HL-60 (cell line): ENCODE measurements around the gene DESI1.

ENCODE experiments used
- DNase-seq, 2 experiments: peaks; one replicate each; pipeline ENCODE4 v3.0.0-alpha.2; 2010 to 2020; ENCODE audit warnings: low read depth in 1 of 2, low spot score in 1 of 2
- H3K27ac ChIP-seq: fragments of 250-450 bp; sonication (Bioruptor Pico); replicated peaks from 2 replicates; pipeline ENCODE4 v1.5.1; 2020; ENCODE audit warnings: mild to moderate bottlenecking, moderate library complexity
- H3K27me3 ChIP-seq: fragments of 250-450 bp; sonication (Bioruptor Pico); 2 replicates; pipeline ENCODE4 v1.5.1; 2021; ENCODE audit warnings: mild to moderate bottlenecking, moderate library complexity; ENCODE audit not compliant: insufficient read depth, poor library complexity, severe bottlenecking
- H3K4me3 ChIP-seq: replicated peaks from 2 replicates; pipeline ENCODE4 v1.5.1; 2011; ENCODE audit warnings: mild to moderate bottlenecking, control low read depth, low read length; ENCODE audit not compliant: insufficient read depth
- GABPA ChIP-seq: IDR thresholded peaks from 2 replicates; pipeline ENCODE4 v1.6.1; 2012; ENCODE audit warnings: low read depth
- POLR2AphosphoS5 ChIP-seq: IDR thresholded peaks from 2 replicates; pipeline ENCODE4 v1.6.1; 2012; ENCODE audit warnings: low read depth
- SPI1 ChIP-seq: IDR thresholded peaks from 2 replicates; pipeline ENCODE4 v1.6.1; 2012; ENCODE audit warnings: low read depth, mild to moderate bottlenecking, borderline replicate concordance
- TF ChIP-seq, protein P1 (sequence below): IDR thresholded peaks from 2 replicates; pipeline ENCODE4 v1.6.1; 2012; ENCODE audit warnings: low read depth; ENCODE audit not compliant: insufficient replicate concordance
- TF ChIP-seq, protein P2 (sequence below): IDR thresholded peaks from one replicate; pipeline ENCODE4 v1.5.1; 2011; ENCODE audit warnings: low read length, control low read depth, inconsistent platforms; ENCODE audit not compliant: insufficient read depth

The DESI1 gene

DNA sequence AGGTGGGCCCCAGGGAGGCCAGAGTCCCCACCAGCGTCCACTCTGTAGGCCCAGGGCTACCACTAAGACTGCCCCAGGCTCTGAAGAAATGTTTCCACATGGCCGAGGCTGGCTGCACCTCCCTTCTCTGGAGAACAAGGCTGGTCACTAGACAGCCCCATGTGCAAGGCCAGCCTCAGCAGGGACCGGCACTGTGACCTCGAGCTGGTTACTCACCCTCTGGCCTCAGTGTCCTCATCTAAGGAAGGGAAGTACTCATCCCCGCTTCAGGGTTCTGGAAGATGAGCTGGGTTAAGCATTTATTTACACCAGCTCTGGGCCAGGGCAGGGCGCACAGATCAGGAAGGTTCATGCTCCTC is 40.9 kb downstream of the DESI1 start:
- no peaks in the 10 kb centered on the region for H3K27me3 ChIP-seq
- no peak for DNase-seq
- TF ChIP-seq GABPA (no peak), POLR2AphosphoS5 (no peak), SPI1 (no peak)
- TF ChIP-seq, protein P1, sequence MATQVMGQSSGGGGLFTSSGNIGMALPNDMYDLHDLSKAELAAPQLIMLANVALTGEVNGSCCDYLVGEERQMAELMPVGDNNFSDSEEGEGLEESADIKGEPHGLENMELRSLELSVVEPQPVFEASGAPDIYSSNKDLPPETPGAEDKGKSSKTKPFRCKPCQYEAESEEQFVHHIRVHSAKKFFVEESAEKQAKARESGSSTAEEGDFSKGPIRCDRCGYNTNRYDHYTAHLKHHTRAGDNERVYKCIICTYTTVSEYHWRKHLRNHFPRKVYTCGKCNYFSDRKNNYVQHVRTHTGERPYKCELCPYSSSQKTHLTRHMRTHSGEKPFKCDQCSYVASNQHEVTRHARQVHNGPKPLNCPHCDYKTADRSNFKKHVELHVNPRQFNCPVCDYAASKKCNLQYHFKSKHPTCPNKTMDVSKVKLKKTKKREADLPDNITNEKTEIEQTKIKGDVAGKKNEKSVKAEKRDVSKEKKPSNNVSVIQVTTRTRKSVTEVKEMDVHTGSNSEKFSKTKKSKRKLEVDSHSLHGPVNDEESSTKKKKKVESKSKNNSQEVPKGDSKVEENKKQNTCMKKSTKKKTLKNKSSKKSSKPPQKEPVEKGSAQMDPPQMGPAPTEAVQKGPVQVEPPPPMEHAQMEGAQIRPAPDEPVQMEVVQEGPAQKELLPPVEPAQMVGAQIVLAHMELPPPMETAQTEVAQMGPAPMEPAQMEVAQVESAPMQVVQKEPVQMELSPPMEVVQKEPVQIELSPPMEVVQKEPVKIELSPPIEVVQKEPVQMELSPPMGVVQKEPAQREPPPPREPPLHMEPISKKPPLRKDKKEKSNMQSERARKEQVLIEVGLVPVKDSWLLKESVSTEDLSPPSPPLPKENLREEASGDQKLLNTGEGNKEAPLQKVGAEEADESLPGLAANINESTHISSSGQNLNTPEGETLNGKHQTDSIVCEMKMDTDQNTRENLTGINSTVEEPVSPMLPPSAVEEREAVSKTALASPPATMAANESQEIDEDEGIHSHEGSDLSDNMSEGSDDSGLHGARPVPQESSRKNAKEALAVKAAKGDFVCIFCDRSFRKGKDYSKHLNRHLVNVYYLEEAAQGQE, result no peak
- TF ChIP-seq, protein P2, sequence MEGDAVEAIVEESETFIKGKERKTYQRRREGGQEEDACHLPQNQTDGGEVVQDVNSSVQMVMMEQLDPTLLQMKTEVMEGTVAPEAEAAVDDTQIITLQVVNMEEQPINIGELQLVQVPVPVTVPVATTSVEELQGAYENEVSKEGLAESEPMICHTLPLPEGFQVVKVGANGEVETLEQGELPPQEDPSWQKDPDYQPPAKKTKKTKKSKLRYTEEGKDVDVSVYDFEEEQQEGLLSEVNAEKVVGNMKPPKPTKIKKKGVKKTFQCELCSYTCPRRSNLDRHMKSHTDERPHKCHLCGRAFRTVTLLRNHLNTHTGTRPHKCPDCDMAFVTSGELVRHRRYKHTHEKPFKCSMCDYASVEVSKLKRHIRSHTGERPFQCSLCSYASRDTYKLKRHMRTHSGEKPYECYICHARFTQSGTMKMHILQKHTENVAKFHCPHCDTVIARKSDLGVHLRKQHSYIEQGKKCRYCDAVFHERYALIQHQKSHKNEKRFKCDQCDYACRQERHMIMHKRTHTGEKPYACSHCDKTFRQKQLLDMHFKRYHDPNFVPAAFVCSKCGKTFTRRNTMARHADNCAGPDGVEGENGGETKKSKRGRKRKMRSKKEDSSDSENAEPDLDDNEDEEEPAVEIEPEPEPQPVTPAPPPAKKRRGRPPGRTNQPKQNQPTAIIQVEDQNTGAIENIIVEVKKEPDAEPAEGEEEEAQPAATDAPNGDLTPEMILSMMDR, result no peak
- no peak overlapping the region for H3K4me3 ChIP-seq
- no peak overlapping the region for H3K27ac ChIP-seq

DNA sequence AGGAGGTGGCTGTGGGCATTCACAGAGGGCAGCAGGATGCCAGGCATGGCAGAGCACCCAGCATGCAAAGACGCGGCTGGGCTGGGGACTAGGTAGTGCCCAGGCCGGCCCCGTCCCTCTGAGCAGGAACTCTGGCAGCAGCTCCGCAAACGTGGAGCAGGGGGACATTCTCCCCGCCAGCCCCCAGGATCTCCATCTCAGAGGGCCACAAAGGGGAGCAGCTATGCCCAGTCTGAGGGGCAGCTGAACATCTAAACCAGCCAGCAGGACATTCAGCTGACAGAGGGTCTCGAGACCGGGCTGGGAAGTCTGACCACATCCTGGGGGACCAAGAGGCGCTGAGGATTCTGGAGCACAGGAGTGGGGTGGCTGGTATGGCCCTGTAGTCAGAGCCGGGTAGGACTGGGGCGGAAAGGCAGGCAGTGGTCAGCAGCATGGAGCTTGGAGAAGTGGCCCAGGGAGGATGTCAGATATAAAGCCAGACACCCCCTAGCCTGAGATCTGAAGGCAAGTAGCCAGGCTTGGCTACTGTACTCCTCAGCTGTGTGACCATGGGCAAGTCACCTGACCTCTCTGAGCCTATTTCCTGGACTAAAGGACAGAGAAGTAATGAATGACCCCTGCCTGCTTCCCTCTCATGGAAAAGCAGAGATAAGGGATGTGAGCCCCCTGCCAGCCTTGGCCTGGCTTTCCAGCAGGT is 41.4 kb downstream of the DESI1 start:
- no peak overlapping the region for H3K27ac ChIP-seq
- no peak for TF ChIP-seq SPI1
- TF ChIP-seq GABPA, result no peak
- no peak for TF ChIP-seq POLR2AphosphoS5
- TF ChIP-seq, protein P2, result no peak
- TF ChIP-seq, protein P1, result no peak
- no peaks in the 10 kb centered on the region for H3K27me3 ChIP-seq
- no peak for DNase-seq
- no peak overlapping the region for H3K4me3 ChIP-seq

DNA sequence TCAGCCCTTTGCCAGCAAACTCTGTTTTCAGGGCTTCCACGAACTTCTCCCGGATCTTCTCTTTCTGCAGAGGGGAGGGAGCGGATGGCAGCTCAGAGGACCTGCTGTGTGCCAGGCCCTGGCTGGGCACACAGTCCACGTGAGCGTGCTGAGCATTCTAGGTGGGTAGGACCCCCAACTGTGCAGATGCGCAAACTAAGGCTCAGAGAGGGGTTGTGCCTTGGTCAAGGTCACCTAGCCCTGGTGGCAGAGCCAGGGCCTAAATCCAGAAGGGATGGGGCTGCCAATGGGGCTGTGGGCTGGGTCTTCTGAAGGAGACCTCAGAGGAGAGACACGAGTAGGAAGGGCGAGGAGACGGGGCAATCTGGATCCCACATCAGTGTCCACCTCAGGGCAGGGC is 42.0 kb downstream of the DESI1 start:
- no peak for DNase-seq
- TF ChIP-seq, protein P1, result no peak
- TF ChIP-seq SPI1, result no peak
- no peak for TF ChIP-seq POLR2AphosphoS5
- TF ChIP-seq, protein P2, result no peak
- TF ChIP-seq GABPA, result no peak
- H3K4me3 ChIP-seq, result no peak overlapping the region
- no peak overlapping the region for H3K27ac ChIP-seq
- no peaks in the 10 kb centered on the region for H3K27me3 ChIP-seq
